HepG2 (cell line): ENCODE data around the gene HSPE1. TPM values are rescaled to one million over a fixed set of nuclear protein-coding genes. Genes with fewer than 3 reads are reported as not detected.

Experiments used
- CEBPB ChIP-seq: IDR thresholded peaks from 2 replicates; pipeline ENCODE4 v1.6.1; 2011; ENCODE audit warnings: low read depth, low read length, improper control_type of control experiment, borderline replicate concordance
- CSRNP2 ChIP-seq: sonication (generic); formaldehyde crosslinking; conservative IDR thresholded peaks from 2 replicates; pipeline ENCODE4 v1.8.0; 2022; ENCODE audit warnings: low read depth, missing genetic modification reagents
- HDAC6 ChIP-seq: fragments of 200-600 bp; sonication (generic); IDR thresholded peaks from 2 replicates; pipeline ENCODE4 v1.7.0; 2017; ENCODE audit warnings: mild to moderate bottlenecking, antibody characterized with exemption, low read length, low read depth
- HIVEP1 ChIP-seq: sonication (generic); formaldehyde crosslinking; IDR thresholded peaks from 2 replicates; pipeline ENCODE4 v1.4.0; 2020; ENCODE audit warnings: mild to moderate bottlenecking, missing genetic modification reagents
- HMG20B ChIP-seq: conservative IDR thresholded peaks from 2 replicates; pipeline ENCODE4 v1.6.1; 2016; ENCODE audit warnings: missing genetic modification reagents, missing compliant biosample characterization
- IRF2 ChIP-seq: IDR thresholded peaks from 2 replicates; pipeline ENCODE4 v1.6.1; 2018; ENCODE audit warnings: missing genetic modification reagents, missing compliant biosample characterization
- KDM5A ChIP-seq: fragments of 200-600 bp; sonication (generic); IDR thresholded peaks from 2 replicates; pipeline ENCODE4 v1.7.0; 2018; ENCODE audit warnings: antibody characterized with exemption, mild to moderate bottlenecking, low read length, borderline replicate concordance
- MAZ ChIP-seq, 2 experiments: sonication (generic) in 1 of 2; formaldehyde crosslinking in 1 of 2; IDR thresholded peaks; 2 replicates each; pipeline versions ENCODE4 v1.5.0 to v1.6.1; 2012 to 2020; ENCODE audit warnings: low read depth in 2 of 2, mild to moderate bottlenecking in 2 of 2, borderline replicate concordance in 1 of 2, improper control_type of control experiment in 1 of 2, low read length in 1 of 2, missing genetic modification reagents in 1 of 2, moderate library complexity in 1 of 2
- MEIS1 ChIP-seq: sonication (generic); formaldehyde crosslinking; IDR thresholded peaks from 2 replicates; pipeline ENCODE4 v1.9.0; 2021; ENCODE audit warnings: mild to moderate bottlenecking, missing genetic modification reagents, moderate library complexity, borderline replicate concordance
- PHF20 ChIP-seq: sonication (generic); formaldehyde crosslinking; IDR thresholded peaks from 2 replicates; pipeline ENCODE4 v1.5.0; 2020; ENCODE audit warnings: mild to moderate bottlenecking, missing genetic modification reagents
- SUZ12 ChIP-seq: fragments of 150-350 bp; IDR thresholded peaks from 2 replicates; pipeline ENCODE4 v1.6.1; 2014; ENCODE audit warnings: low read depth, low read length
- THAP7 ChIP-seq: sonication (generic); formaldehyde crosslinking; IDR thresholded peaks from 2 replicates; pipeline ENCODE4 v1.8.1; 2023; ENCODE audit warnings: mild to moderate bottlenecking, missing genetic modification reagents
- THAP8 ChIP-seq: sonication (generic); formaldehyde crosslinking; IDR thresholded peaks from 2 replicates; pipeline ENCODE4 v1.5.1; 2020; ENCODE audit warnings: missing genetic modification reagents, mild to moderate bottlenecking, borderline replicate concordance
- YEATS4 ChIP-seq: sonication (generic); formaldehyde crosslinking; IDR thresholded peaks from 2 replicates; pipeline ENCODE4 v1.4.0; 2020; ENCODE audit warnings: missing genetic modification reagents, borderline replicate concordance
- YY1 ChIP-seq: IDR thresholded peaks from 2 replicates; pipeline ENCODE4 v1.6.1; 2011; ENCODE audit warnings: low read length, low read depth, moderate library complexity, mild to moderate bottlenecking; ENCODE audit not compliant: insufficient read depth, insufficient replicate concordance
- ZNF496 ChIP-seq: sonication (generic); formaldehyde crosslinking; IDR thresholded peaks from 2 replicates; pipeline ENCODE4 v1.8.1; 2023; ENCODE audit warnings: mild to moderate bottlenecking, moderate library complexity, missing genetic modification reagents; ENCODE audit not compliant: insufficient replicate concordance
- ZNF609 ChIP-seq: sonication (generic); formaldehyde crosslinking; IDR thresholded peaks from 2 replicates; pipeline ENCODE4 v1.4.0; 2020; ENCODE audit warnings: mild to moderate bottlenecking, missing genetic modification reagents, borderline replicate concordance
- ZNF619 ChIP-seq: sonication (generic); formaldehyde crosslinking; IDR thresholded peaks from 2 replicates; pipeline ENCODE4 v1.4.0; 2020; ENCODE audit warnings: mild to moderate bottlenecking, missing genetic modification reagents
- ZNF790 ChIP-seq: sonication (generic); formaldehyde crosslinking; IDR thresholded peaks from 2 replicates; pipeline ENCODE4 v1.8.0; 2022; ENCODE audit warnings: missing genetic modification reagents, mild to moderate bottlenecking, borderline replicate concordance
- ZNF792 ChIP-seq: IDR thresholded peaks from 2 replicates; pipeline ENCODE4 v1.6.1; 2016
- polyA plus RNA-seq, 8 experiments: library from polyadenylated mRNA; depleted of rRNA in 3 of 8; stranded (reverse) in 7 of 8; unstranded in 1 of 8; fragments of >200 nt; fragmentation: Illumina TruSeq in 4 of 8; extraction: Trizol in 4 of 8; gene quantifications; 2 replicates each; pipeline versions ENCODE4 v1.2.1 to v1.2.3, GENCODE V29; 2011 to 2016; ENCODE audit warnings: low read depth in 4 of 8, missing spikeins in 1 of 8, mixed read lengths in 1 of 8; ENCODE audit not compliant: insufficient read depth in 1 of 8
- total RNA-seq, 5 experiments: library from RNA; depleted of rRNA; stranded (reverse); fragments of >200 nt; fragmentation: Illumina TruSeq; extraction: Trizol; gene quantifications; 2 replicates each; pipeline ENCODE4 v1.2.3, GENCODE V29; 2016; ENCODE audit warnings: low read depth in 1 of 5

The HSPE1 gene
- total and polyA plus RNA-seq, 2 of the 13 experiments (the other 11 are each of a cell fraction or from before 2014, with no cell fraction given): 244 to 823 TPM

- TF ChIP-seq ZNF609: no peak
- TF ChIP-seq THAP7: peak; percentile 48; the same call in 1 of the 2 replicates
- TF ChIP-seq HIVEP1: 0 out of 2 replicates have a peak, but pooled peaks have one; percentile 28
- no peak for TF ChIP-seq SUZ12
- TF ChIP-seq MAZ (IDR thresholded peaks at IDR 0.05; ENCODE audit: borderline replicate concordance, low read depth, low read length): no peak
- 0 out of 2 replicates have a peak, but pooled peaks have one; percentile 1 for TF ChIP-seq MAZ (CRISPR knock-in tag; IDR thresholded peaks at IDR 0.05; ENCODE audit: low read depth)
- TF ChIP-seq ZNF496 (CRISPR knock-in tag): no peak
- TF ChIP-seq THAP8 (CRISPR knock-in tag): no peak
- no peak for TF ChIP-seq YY1
- no peak for TF ChIP-seq ZNF790 (CRISPR knock-in tag)
- TF ChIP-seq MEIS1 (CRISPR knock-in tag): 0 out of 2 replicates have a peak, but pooled peaks have one; percentile 0
- no peak; the same call in 1 of the 2 replicates for TF ChIP-seq ZNF619 (CRISPR knock-in tag)
- no peak for TF ChIP-seq CSRNP2
- 0 out of 2 replicates have a peak, but pooled peaks have one; percentile 39 for TF ChIP-seq IRF2
- TF ChIP-seq KDM5A: no peak
- no peak for TF ChIP-seq YEATS4 (CRISPR knock-in tag)
- 0 out of 2 replicates have a peak, but pooled peaks have one; percentile 14 for TF ChIP-seq ZNF792 (CRISPR knock-in tag)
- TF ChIP-seq HMG20B (CRISPR knock-in tag): 0 out of 2 replicates have a peak, but pooled peaks have one; percentile 29
- no peak for TF ChIP-seq HDAC6
- TF ChIP-seq PHF20 (CRISPR knock-in tag): peak; percentile 40; the same call in 1 of the 2 replicates
- no peak for TF ChIP-seq CEBPB
Observed at GRCh38 chr2:197480165-197481036, 19.8 kb upstream of the HSPE1 start (continued).
